ENCODE data around the gene USP49.

Gene USP49

DNA sequence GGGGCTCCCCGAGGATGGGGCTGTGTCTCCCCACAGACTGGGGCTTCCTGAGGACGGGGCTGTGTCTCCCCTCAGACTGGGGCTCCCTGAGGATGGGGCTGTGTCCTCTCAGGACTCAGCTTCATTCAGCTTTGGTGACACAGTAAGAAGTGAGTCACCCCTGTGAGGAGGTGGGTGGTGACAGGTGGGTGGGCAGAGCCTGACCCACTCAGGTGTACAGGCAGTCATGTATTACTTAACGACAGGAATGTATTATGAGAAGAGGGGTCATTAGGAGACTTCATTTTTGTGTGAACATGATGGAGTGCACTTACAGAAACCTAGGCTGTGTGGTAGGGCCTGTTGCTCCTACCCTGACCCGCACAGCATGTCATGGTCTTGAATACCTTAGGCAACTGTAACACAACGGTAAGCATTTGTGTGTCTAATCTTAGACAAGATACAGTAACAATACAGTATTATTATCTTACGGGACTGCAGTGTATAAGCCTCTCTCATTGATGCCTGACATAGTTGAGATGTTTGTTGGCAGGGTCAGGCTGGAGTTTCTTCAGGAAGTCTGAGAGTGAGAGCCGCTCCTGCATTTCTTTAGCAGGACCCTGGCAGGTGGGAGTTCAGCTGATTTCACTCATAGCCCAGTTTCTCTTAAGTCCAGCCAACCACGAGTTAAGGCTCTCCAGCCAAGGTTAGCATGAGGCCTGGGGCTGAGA, 137.1 kb downstream of the USP49 start:
- no peak for DNase-seq (ENCODE audit: low read depth, low spot score)

DNA sequence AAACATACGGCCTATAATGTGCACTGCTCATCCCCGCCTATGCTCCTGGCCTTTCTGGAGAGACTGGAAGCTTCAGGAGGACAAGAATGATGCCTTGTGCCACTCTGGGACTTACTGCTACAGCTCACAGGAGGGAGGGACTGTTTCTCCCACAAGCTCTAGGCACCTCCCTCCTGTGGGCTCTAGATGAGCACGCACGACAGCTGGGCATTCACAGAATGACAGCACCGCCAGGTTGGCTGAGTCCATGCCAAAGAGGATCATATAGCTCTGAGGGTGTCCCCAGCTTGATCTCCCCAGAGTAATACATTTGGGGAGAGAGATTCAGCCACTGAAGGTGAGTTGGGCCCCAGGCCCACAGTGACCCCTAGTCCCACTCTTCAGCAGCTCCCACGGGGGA, 137.9 kb downstream of the USP49 start:
- DNase-seq (ENCODE audit: low read depth, low spot score), result no peak

DNA sequence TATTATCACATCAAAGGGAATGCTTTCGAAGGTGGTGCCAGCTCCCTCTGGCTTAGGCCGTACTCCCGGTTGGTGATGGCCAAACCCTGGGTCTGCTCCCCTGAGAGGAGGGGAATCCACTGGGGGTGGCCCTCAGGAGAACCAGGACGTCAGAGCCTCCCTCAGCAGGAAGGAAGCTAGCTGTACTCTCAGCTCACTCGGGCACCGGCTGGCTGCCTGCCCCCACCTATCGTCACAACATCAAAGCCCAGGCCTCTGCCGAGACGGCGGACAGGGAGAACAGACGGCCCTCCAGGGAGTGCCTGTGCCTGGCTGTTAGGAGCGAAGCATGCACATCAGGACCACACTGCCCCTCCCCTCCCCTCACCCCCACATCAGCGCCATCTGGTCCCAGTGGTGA, 138.8 kb downstream of the USP49 start:
- no peak for DNase-seq (ENCODE audit: low read depth, low spot score)

GRCh38 chr6:41755895-41756294, 139.3 kb downstream of the USP49 start:
- no peak for DNase-seq (ENCODE audit: low read depth, low spot score)

DNA sequence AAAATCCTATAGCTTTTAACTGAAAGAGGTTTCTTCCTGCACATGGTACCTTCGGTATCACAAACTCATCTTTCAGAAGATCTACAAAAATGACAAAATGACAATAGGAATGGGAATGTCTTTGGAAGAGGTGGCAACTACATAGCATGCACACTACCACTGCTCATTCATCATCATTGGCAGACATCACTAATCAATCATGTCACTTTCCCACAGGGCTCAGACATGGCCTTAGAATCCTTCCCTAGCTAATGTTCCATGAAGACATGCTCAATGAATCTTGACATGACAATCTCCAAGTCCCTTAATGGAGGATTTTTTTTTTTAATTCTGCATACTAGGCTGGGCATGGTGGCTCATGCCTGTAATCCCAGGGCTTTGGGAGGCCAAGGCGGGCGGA, 144.8 kb downstream of the USP49 start:
- DNase-seq (ENCODE audit: low read depth, low spot score), result no peak

GRCh38 chr6:41748542-41748941, 146.6 kb downstream of the USP49 start:
- DNase-seq (ENCODE audit: low read depth, low spot score), result no peak

- DNase-seq (ENCODE audit: low read depth, low spot score), result no peak
These were observed 147.1 kb downstream of the USP49 start for GRCh38 chr6:41748102-41748477.

DNA sequence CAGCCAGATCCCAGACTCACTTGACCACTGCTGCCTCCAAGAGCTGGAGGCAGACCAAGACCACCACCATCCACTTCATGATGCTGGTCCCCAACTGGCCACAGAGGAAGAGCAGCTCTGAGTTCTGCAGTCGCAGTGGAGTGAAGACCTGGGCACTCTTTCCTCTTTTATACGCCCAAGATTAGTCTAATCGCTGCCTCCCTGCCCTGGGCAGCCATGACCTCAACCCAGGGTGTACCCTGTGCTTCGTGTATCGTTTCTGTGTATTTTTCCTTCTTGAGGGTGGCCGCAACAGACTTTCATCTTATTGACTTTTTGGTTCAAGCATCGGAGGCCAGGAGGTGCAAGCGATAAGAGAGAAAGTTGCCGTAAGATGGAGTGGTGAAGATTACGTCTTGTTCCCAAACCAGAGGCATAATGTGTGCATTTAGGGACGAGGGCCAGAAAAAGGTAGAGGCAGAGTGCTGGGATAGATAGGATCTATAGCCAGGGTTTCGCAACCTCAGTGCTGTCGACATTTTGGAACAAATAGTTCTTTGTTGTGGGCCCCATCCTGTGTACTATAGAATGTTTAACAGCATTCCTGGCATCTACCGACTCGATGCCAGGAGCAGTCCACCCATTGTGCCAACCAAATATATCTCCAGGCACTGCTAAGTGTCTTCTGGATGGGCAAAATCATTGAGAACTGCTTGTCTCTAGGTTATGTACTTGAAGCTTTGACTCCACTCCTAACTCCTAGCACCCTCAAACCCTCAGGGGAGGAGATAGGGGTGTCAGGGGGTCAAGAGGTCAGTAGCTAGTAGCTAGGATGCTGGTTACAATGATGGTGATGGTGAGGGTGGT, 147.7 kb downstream of the USP49 start, which contains the start of gene PGC:
TSS of gene PGC (minus strand) at position 142 of the 846 bp plus-strand sequence. CDS start at position 79, 63 bp downstream.
- no peak for DNase-seq (ENCODE audit: low read depth, low spot score)

DNA sequence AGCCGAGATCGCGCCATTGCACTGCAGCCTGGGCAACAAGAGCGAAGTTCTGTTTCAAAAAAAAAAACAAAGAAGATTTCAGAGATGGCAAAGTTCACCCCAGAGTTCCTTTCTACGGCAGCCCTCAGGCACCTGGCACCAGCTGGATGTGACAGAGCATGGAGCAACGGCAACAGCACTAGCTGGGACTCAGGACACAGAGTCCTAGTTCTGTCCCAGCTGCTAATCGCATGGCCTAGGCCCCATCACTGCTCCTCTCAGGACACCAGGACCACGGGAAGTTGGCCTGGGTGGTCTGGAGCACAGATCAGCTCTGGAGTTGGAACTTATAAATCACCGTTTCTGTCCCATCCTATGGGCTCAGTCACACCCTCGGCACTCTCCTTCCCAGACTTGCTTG, 149.1 kb downstream of the USP49 start:
- DNase-seq (ENCODE audit: low read depth, low spot score), result no peak

DNA sequence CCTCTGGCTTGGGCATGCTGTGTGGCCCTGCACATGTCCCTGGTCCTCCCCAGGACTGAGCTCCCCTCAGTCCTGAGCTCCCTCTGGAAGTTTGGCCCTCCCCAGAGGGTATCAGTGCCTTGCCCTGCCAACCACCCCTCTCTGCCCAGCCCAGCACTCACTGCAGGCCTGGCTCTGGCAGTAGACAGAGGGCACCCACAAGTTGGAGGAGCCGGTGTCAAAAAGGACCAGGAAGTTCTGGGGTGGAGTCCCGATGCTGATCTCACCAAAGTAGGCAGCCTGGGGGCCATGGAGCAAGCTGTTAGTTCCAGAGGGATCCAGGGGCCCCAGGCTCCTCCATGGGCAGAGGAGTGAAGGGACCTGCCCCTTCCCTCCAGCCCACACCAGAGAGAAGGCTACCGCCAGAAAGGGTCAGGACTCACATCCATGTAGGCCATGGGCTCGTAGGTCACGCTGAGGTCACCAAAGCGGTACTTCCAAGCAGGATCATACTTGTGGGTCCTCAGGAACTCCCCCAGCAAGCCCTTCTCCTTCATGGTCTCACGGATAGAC, 150.9 kb downstream of the USP49 start:
- DNase-seq (ENCODE audit: low read depth, low spot score), result no peak

DNA sequence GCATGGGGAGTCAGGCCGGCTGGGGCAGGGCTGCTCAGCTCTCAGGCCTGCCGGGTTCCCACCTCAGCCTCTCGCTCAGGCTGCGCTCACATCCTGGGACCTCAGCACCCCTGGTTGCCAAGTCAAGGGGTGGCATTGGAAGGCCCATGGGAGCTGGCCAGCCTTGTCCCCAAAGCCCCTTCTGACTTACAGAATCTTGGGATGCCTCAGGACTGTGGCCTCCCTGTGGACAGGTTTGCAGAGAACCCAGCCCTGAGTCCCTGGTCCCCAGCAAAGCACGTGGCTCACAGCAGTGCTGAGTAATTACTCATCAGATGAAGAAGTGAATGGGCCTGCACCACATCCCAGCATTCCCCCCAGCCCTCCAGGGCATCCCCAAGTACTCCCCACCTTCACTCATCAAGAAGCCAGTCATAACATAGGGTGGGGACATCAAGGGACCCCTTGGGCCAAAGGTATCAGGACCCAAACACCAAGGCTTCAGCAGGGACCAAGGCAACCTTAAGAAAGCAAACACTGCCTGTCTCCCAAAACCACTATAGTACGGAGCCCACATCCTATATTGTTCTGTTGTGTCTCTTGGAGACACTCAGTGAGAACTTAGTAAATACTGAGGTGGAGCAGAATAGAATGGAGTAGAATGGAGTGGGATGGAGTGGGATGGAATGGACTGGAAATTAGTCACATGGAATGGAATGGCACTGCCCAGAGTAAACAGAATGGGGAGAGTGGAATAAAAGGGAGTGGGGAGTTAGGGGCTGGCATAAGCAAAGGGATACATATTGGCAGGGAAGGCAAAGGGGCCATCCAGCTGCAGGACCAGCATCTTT, 151.6 kb downstream of the USP49 start:
- DNase-seq (ENCODE audit: low read depth, low spot score), result no peak

GRCh38 chr6:41741625-41742490, 153.3 kb downstream of the USP49 start:
- DNase-seq (ENCODE audit: low read depth, low spot score), result no peak

DNA sequence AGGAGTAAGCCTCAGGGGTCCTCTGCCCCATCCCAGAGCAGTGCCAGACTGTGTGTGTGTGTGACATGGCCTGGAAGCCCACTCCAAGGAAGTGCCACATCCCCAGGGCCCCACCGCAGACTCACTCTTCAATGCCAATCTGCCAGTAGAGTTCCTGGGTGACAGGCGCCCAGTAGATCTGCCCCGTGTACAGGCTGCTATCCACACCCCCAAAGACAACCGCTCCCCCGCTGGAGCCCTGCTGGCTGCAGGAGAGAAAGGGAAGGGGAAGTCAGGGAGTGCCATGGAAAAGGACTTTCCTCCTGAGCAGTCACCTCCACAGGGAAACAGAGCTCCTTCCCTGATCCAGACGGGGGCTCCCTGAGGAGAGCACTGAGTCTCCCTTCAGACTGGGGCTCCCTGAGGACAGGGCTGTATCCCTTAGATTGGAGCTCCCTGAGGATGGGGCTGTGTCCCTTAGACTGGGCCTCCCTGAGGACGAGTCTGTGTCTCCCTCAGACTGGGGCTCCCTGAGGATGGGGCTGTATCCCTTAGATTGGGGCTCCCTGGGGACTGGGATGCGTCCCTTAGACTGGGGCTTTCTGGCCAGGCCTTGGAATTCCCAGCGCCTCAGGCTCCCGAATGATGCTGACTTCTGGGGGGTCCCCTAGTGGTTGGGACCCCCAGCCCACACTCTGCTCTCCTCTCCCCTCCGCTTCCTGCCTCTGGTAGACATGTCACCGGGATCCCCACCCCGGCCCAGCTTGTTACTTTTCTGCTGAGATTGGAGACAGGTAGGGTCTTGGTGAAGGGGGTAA, 154.6 kb downstream of the USP49 start:
- DNase-seq (ENCODE audit: low read depth, low spot score), result no peak
